ENCODE measurements around the gene SNRNP27.

- TF ChIP-seq, protein P1, sequence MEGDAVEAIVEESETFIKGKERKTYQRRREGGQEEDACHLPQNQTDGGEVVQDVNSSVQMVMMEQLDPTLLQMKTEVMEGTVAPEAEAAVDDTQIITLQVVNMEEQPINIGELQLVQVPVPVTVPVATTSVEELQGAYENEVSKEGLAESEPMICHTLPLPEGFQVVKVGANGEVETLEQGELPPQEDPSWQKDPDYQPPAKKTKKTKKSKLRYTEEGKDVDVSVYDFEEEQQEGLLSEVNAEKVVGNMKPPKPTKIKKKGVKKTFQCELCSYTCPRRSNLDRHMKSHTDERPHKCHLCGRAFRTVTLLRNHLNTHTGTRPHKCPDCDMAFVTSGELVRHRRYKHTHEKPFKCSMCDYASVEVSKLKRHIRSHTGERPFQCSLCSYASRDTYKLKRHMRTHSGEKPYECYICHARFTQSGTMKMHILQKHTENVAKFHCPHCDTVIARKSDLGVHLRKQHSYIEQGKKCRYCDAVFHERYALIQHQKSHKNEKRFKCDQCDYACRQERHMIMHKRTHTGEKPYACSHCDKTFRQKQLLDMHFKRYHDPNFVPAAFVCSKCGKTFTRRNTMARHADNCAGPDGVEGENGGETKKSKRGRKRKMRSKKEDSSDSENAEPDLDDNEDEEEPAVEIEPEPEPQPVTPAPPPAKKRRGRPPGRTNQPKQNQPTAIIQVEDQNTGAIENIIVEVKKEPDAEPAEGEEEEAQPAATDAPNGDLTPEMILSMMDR (IDR thresholded peaks at IDR 0.05; ENCODE audit: low read depth, low read length), result no peak
- TF ChIP-seq EZH2phosphoT487 (IDR thresholded peaks at IDR 0.05; ENCODE audit: low read depth), result no peak
Observed at GRCh38 chr2:69934614-69934908, 40.8 kb downstream of the SNRNP27 start.
